ENCODE measurements around the gene SPESP1. TPM values are rescaled to one million over a fixed set of nuclear protein-coding genes. Genes with fewer than 3 reads are reported as not detected.

SPESP1 gene
- total RNA-seq, 1 donor from 2014 or later = 1.5 TPM

- intact Hi-C loops (cut with DNase I) = no loop called here
- Histone ChIP-seq H3K4me3 (no peak overlapping the region), H3K36me3 (no peaks in the 10 kb centered on the region), H3K27me3 (no peaks in the 10 kb centered on the region), H3K9me3 (no peaks in the 10 kb centered on the region), H3K4me1 (no peaks in the 10 kb centered on the region), H3K27ac (no peak overlapping the region)
- DNase-seq (ENCODE audit: extremely low spot score in 2 of 2) = peak; percentile 8 to 31
- TF ChIP-seq CTCF (IDR thresholded peaks at IDR 0.05) = no peak
- TF ChIP-seq POLR2AphosphoS5 (IDR thresholded peaks at IDR 0.05; ENCODE audit: insufficient read depth in 1 of 2, low read depth in 1 of 2) = no peak
- TF ChIP-seq POLR2A (IDR thresholded peaks at IDR 0.05) = no peak
Observed at GRCh38 chr15:68994981-68995761, 64.8 kb downstream of the SPESP1 start.

Other genes with a start within 250 kb of the SPESP1 start
- 55.2 TPM for gene ANP32A, start 109.6 kb upstream of the SPESP1 start, total RNA-seq
- gene NOX5, start 84.2 kb downstream of the SPESP1 start, total RNA-seq = 0.74 TPM
- 16.5 TPM for gene GLCE, start 230.1 kb downstream of the SPESP1 start, total RNA-seq